Hepatocyte (in vitro differentiated cells): ENCODE data around the gene CHPT1. TPM values are rescaled to one million over a fixed set of nuclear protein-coding genes. Genes with fewer than 3 reads are reported as not detected.

ENCODE experiments used
- DNase-seq: peaks from one replicate; pipeline ENCODE4 v3.0.0-alpha.2; 2016; ENCODE audit warnings: low spot score
- H2AFZ ChIP-seq: fragments of 200-600 bp; sonication (generic); 2 replicates; pipeline ENCODE4 v1.6.0; 2016; ENCODE audit warnings: antibody characterized with exemption, mild to moderate bottlenecking
- H3K27ac ChIP-seq: fragments of 200-600 bp; sonication (generic); 2 replicates; pipeline ENCODE4 v1.5.1; 2016; ENCODE audit warnings: mild to moderate bottlenecking
- H3K27me3 ChIP-seq: fragments of 200-600 bp; sonication (generic); 2 replicates; pipeline ENCODE4 v1.6.1; 2016
- H3K36me3 ChIP-seq: fragments of 200-600 bp; sonication (generic); replicated peaks from 2 replicates; pipeline ENCODE4 v1.5.1; 2016; ENCODE audit warnings: low read depth; ENCODE audit not compliant: insufficient read depth
- H3K4me1 ChIP-seq: fragments of 200-600 bp; sonication (generic); 2 replicates; pipeline ENCODE4 v1.5.1; 2016; ENCODE audit warnings: mild to moderate bottlenecking, moderate library complexity; ENCODE audit not compliant: insufficient read depth
- H3K4me2 ChIP-seq: fragments of 200-600 bp; sonication (generic); 2 replicates; pipeline ENCODE4 v1.6.0; 2016
- H3K4me3 ChIP-seq: fragments of 200-600 bp; sonication (generic); 2 replicates; pipeline ENCODE4 v1.5.1; 2016; ENCODE audit warnings: mild to moderate bottlenecking
- H3K79me2 ChIP-seq: fragments of 200-600 bp; sonication (generic); 2 replicates; pipeline ENCODE4 v1.6.0; 2017; ENCODE audit warnings: mild to moderate bottlenecking
- H3K9me2 ChIP-seq: fragments of 200-600 bp; sonication (generic); replicated peaks from 2 replicates; pipeline ENCODE4 v1.6.0; 2017; ENCODE audit warnings: mild to moderate bottlenecking; ENCODE audit not compliant: insufficient read depth
- H3K9me3 ChIP-seq: fragments of 200-600 bp; sonication (generic); 2 replicates; pipeline ENCODE4 v1.5.1; 2016; ENCODE audit warnings: low read depth, mild to moderate bottlenecking
- H4K20me1 ChIP-seq: fragments of 200-600 bp; sonication (generic); 2 replicates; pipeline ENCODE4 v1.6.0; 2016; ENCODE audit warnings: mild to moderate bottlenecking; ENCODE audit not compliant: insufficient read depth, poor library complexity, severe bottlenecking
- CTCF ChIP-seq: fragments of 200-600 bp; sonication (generic); IDR thresholded peaks from 2 replicates; pipeline ENCODE4 v1.5.1; 2016; ENCODE audit warnings: antibody characterized with exemption, mild to moderate bottlenecking; ENCODE audit not compliant: poor library complexity
- EZH2 ChIP-seq: fragments of 200-600 bp; sonication (generic); IDR thresholded peaks from 2 replicates; pipeline ENCODE4 v1.6.1; 2016; ENCODE audit warnings: antibody characterized with exemption, mild to moderate bottlenecking, borderline replicate concordance
- EZH2phosphoT487 ChIP-seq: fragments of 200-600 bp; sonication (generic); IDR thresholded peaks from one replicate; pipeline ENCODE4 v1.6.1; 2018; ENCODE audit warnings: antibody characterized with exemption, mild to moderate bottlenecking, low read depth, moderate library complexity; ENCODE audit not compliant: unreplicated experiment, severe bottlenecking
- WGBS: methylation state at CpG from one replicate; pipeline ENCODE4 v1.1.6; 2016; ENCODE audit warnings: low lambda C conversion rate; ENCODE audit errors: missing lambda C conversion rate; 5-methylcytosine and 5-hydroxymethylcytosine counted together
- polyA plus RNA-seq: library from polyadenylated mRNA; unstranded; fragments of >200 nt; fragmentation: Nextera tagmentation; extraction: Ambion mirVana; gene quantifications from 2 replicates; pipeline ENCODE4 v1.2.1, GENCODE V29; 2016
- total RNA-seq: library from RNA; depleted of rRNA; stranded (reverse); fragments of >200 nt; gene quantifications from 2 replicates; pipeline ENCODE4 v1.2.3, GENCODE V29; 2014

CHPT1 gene
- total and polyA plus RNA-seq, 2 experiments from 2014 or later = 92.3 to 127 TPM

- H3K4me1 ChIP-seq = peaks cover 28% of the 10 kb centered on the region
Observed at GRCh38 chr12:101710288-101710687, 12.8 kb downstream of the CHPT1 start.

DNA sequence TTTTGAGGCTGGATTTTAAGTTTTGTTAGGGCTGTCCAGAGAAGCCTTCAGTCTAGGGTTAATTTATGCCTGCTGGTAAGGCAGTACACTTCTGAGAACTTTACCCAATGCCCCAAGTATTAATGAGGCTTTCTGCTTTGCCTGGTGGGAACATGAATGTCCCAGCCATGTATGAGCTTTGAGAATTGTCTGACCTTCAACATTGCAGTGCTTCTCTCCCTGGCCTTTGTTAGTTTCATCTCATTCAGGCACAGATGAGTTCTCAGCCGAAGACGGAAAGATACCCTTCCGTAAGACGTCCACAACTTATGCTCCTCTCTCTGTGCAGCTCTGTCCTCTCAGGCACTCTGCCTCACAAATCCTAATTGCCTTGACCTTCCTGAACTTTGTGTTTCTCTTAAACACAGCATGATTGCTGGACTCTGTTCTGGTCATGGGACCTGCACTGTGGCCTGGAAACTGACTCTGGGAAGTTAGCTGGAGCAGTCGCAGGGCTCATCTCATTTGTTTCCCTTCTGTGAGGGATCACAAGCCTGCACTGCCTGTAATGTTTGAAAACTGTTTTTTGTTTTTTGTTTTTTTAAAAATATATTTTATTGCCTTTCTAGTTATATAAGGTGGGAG is 15.7 kb downstream of the CHPT1 start:
- Histone ChIP-seq H4K20me1 (peaks cover 6% of the 10 kb centered on the region), H3K9me3 (no peaks in the 10 kb centered on the region), H3K9me2 (no peaks in the 10 kb centered on the region), H2AFZ (no peak overlapping the region), H3K4me1 (peaks cover 17% of the 10 kb centered on the region), H3K79me2 (peaks cover 89% of the 10 kb centered on the region), H3K27ac (peak overlapping the region; percentile 63), H3K36me3 (no peaks in the 10 kb centered on the region), H3K4me2 (peak overlapping the region; percentile 55), H3K27me3 (no peaks in the 10 kb centered on the region), H3K4me3 (no peak overlapping the region)
- WGBS = 45% methylated on average over 5 of the region's 5 CpGs
- TF ChIP-seq CTCF (no peak), EZH2 (no peak), EZH2phosphoT487 (no peak)
- peak; percentile 49 for DNase-seq

More at GRCh38 chr12:101710288-101710687, 12.8 kb downstream of the CHPT1 start:
- H3K27me3 ChIP-seq = no peaks in the 10 kb centered on the region
- DNase-seq = no peak
- H3K79me2 ChIP-seq = peaks cover 86% of the 10 kb centered on the region
- 78% methylated on average over 4 of the region's 4 CpGs for WGBS
- no peaks in the 10 kb centered on the region for H3K36me3 ChIP-seq
- H2AFZ ChIP-seq = no peak overlapping the region
- H3K4me3 ChIP-seq = no peak overlapping the region
- H3K4me2 ChIP-seq = peak overlapping the region; percentile 43
- H3K9me2 ChIP-seq = no peaks in the 10 kb centered on the region
- peaks cover 21% of the 10 kb centered on the region for H4K20me1 ChIP-seq
- TF ChIP-seq EZH2phosphoT487 (no peak), CTCF (no peak), EZH2 (no peak)
- H3K9me3 ChIP-seq = no peaks in the 10 kb centered on the region
- H3K27ac ChIP-seq = peak overlapping the region; percentile 43

- TF ChIP-seq EZH2 = no peak
- TF ChIP-seq CTCF = no peak
- TF ChIP-seq EZH2phosphoT487 = no peak
- H3K9me3 ChIP-seq = no peaks in the 10 kb centered on the region
- H3K79me2 ChIP-seq = peaks cover 86% of the 10 kb centered on the region
- H3K4me2 ChIP-seq = peak overlapping the region; percentile 55
- no peak for DNase-seq
- H3K36me3 ChIP-seq = no peaks in the 10 kb centered on the region
- peak overlapping the region; percentile 63 for H3K27ac ChIP-seq
- no peak overlapping the region for H3K4me3 ChIP-seq
- no peaks in the 10 kb centered on the region for H3K9me2 ChIP-seq
- peaks cover 5% of the 10 kb centered on the region for H4K20me1 ChIP-seq
- H3K27me3 ChIP-seq = no peaks in the 10 kb centered on the region
- H3K4me1 ChIP-seq = peaks cover 17% of the 10 kb centered on the region
- no peak overlapping the region for H2AFZ ChIP-seq
- 74% methylated on average over 2 of the region's 2 CpGs for WGBS
Observed at GRCh38 chr12:101713930-101714329, 16.5 kb downstream of the CHPT1 start.
